T-helper 1 cell treated with Interleukin-12 subunit alpha and Interleukin-12 subunit beta and Interleukin-4 antibody, amounts not matched to agents 30 ng/mL and 1 ng/mL, for 36 hours (primary cell): ENCODE results near the gene SORD. TPM values are rescaled to one million over a fixed set of nuclear protein-coding genes. Genes with fewer than 3 reads are reported as not detected.

Source experiments
- total RNA-seq: library from RNA; stranded (reverse); gene quantifications from 2 replicates; pipeline ENCODE4 v1.2.3, GENCODE V29; 2022

The SORD gene
- total RNA-seq, 1 donor from 2014 or later: 6.8 TPM

Other genes starting within 250 kb of the SORD start
- not detected in 2 replicates for gene TERB2, start 66.5 kb upstream of the SORD start, total RNA-seq
- gene DUOX2, start 91.0 kb downstream of the SORD start, total RNA-seq: not detected in 2 replicates
- not detected in 2 replicates for gene DUOXA2, start 91.1 kb downstream of the SORD start, total RNA-seq
- 0.42 TPM in 1 of 2 replicates, not detected in the other for gene DUOXA1, start 106.7 kb downstream of the SORD start, total RNA-seq
- 0.02 and 0.07 TPM in 2 replicates for gene DUOX1, start 106.8 kb downstream of the SORD start, total RNA-seq
- gene SHF, start 164.8 kb downstream of the SORD start, total RNA-seq: 2.2 and 2.8 TPM in 2 replicates
- gene SLC28A2, start 229.0 kb downstream of the SORD start, total RNA-seq: not detected in 2 replicates